Measurements from ENCODE around the gene CDH4. TPM values are rescaled to one million over a fixed set of nuclear protein-coding genes. Genes with fewer than 3 reads are reported as not detected.

CDH4 gene
- total RNA-seq, 1 donor from 2014 or later = not detected

DNA sequence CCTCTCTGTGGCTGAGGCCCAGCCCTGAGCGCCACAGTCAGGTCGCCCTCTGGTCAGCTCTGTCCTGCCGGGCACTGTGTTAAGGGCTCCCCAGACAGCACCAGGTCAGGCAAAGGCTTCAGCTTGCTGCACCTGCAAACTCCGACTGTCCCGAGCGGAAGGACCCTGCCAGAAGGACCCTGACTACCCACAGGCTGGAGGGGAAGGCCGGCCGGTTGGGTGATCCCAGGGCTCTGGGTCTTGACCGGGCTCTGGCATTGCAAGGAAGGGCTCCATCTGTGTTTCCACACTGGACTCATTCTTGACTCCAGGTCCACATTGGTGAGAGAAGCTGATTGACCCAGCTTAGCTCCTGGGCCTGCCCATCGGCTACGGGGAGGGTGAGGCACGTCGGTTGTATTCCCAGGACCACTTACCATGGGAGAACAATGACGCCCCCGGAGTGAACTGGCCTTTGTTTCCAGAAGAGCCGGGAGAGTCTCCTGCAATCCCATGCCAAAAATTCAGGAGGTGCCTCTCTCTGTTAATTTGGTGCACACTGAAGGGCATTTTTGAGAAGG is 583.8 kb downstream of the CDH4 start:
- intact Hi-C loops (cut with DNase I) = no loop called here
- no peak for DNase-seq (ENCODE audit: low spot score)

GRCh38 chr20:61837200-61837599 is 585.1 kb downstream of the CDH4 start:
- intact Hi-C loops (cut with DNase I) = no loop called here
- no peak for DNase-seq (ENCODE audit: low spot score)

DNA sequence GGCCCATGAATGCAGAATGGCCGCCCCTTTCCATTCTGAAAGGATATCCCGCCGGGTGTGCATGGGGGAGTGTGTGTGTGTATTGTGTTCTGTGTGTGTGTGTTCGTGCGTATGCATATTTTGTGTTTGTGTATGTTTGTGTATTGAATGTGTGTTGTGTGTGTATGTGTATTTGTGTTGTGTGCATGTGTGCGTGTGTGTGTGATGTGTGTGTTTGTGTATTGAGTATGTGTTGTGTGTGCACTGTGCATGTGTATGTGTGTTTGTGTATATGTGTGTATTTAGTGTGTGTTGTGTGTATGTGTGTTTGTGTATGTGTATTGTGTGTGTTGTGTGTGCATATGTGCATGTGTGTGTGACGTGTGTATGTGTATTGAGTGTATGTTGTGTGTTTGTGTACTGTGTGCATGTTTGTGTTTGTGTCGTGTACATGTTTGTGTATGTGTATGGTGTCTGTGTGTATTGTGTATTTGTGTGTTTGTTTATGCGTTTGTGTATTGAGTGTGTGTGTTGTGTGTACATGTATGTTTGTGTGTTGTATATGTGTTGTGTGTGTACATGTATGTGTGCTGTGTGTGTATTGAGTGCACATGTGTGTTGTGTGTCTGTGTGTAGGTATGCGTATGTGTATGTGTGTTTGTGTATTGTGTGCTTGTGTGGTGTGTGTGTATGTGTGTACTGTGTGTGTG is 587.3 kb downstream of the CDH4 start:
- intact Hi-C loops (cut with DNase I) = no loop called here
- DNase-seq (ENCODE audit: low spot score) = no peak

GRCh38 chr20:61839912-61840778 is 588.1 kb downstream of the CDH4 start:
- no peak for DNase-seq (ENCODE audit: low spot score)
- intact Hi-C loops (cut with DNase I) = no loop called here

DNA sequence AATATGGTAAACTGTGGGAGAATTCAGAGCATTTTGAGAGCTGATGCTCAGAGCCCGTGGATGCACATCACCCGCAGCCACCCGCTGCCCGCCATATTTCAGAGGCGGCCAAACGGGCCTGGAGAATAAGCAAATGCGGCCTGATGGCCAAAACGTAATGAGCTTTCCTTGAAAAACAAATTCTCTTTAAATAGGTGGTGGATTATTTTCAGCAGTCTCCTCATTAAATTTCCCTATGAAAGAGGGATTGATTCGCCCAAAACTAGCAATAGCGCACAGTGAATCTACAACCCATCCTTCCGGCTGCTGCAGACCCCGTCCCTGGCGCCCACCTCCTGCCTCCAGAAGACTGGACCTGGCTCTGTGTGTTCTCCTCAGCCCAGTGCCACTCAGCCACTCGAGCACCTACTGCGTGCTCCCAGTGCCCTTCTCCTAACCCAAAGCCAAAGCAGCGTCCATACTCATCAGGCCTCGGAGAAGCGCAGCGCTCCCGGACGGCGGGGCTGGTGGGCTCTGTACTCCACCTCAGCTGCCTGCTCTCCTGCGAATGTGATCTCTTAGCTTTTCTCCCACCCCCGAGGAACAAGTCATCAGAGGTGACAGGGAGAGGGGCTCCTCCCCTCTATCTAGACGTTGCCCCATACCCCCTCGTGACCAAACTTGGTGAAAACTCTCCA is 588.9 kb downstream of the CDH4 start:
- intact Hi-C loops (cut with DNase I) = no loop called here
- no peak for DNase-seq (ENCODE audit: low spot score)

GRCh38 chr20:61841551-61841950 is 589.5 kb downstream of the CDH4 start:
- no peak for DNase-seq (ENCODE audit: low spot score)
- intact Hi-C loops (cut with DNase I) = no loop called here

GRCh38 chr20:61841966-61842365 is 589.9 kb downstream of the CDH4 start:
- intact Hi-C loops (cut with DNase I) = no loop called here
- no peak for DNase-seq (ENCODE audit: low spot score)

DNA sequence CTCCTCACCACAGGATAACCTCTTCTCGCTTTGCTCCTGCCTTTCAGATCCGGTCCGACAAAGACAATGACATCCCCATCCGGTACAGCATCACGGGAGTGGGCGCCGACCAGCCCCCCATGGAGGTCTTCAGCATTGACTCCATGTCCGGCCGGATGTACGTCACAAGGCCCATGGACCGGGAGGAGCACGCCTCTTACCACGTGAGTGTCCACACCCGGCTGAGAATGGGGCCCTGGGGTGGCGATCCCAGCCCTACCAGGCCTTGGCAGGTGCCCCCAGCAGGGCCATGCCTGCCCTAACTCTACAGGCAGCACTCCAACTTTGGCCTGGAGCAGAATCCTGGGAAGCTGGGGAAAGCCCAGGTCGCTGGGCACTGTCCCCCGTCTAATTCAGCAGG is 592.6 kb downstream of the CDH4 start:
- intact Hi-C loops (cut with DNase I) = no loop called here
- no peak for DNase-seq (ENCODE audit: low spot score)

DNA sequence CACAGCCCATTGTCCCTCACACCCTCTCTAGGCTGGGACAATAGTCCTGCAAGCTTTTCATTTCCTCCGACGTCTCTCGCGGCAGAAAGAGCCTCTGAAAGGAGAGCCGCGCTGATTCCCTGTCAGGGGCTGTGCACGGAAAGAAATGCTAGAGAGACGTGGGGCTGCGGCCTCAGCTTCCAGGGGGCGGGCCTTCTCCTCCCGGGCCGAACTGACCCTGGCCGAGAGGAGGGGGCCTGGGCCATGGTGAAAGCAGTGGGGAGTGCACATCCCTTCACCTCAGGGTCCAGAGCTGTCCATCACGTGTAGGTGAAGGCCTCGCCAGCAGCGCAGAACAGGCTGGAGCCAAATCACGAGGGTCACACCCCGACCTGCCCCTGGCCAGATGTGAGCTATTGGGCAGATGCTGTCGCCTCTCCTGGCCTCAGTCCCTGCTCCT is 593.2 kb downstream of the CDH4 start:
- no peak for DNase-seq (ENCODE audit: low spot score)
- intact Hi-C loops (cut with DNase I) = no loop called here

- DNase-seq (ENCODE audit: low spot score) = no peak
- intact Hi-C loops (cut with DNase I) = no loop called here
Measured at GRCh38 chr20:61846074-61846473, 594.0 kb downstream of the CDH4 start.

DNA sequence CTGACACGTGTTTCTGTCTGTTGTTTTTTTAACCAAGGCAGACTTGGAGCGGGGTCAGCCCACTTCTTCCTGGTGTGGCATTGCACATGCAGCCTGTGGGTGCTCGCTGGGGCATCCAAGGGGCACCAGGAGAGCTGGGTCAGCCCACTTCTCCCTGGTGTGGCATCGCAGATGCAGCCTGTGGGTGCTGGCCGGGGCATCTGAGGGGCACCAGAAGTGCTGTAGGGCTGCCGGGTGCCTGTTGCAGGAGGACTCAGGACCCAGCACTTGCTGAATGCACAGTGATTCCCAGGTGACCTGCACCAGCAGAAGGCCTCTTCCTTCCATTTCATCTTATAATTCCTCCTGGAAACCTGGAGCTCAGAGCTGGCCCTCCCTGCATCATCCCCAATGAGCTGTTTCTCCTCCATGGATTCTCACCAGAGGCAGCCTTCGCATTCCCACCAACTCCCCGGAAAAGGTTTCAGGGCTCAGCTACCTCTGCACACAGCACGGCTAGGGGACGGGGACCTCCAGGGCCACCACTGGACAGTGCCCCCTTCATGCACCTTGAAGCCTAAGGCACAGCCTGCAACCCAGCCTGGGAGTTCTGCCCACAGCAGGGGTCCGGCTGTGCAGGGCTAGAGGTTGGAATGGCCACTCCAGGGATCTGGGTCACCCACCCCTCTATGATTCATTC is 594.8 kb downstream of the CDH4 start:
- DNase-seq (ENCODE audit: low spot score) = no peak
- intact Hi-C loops (cut with DNase I) = no loop called here

DNA sequence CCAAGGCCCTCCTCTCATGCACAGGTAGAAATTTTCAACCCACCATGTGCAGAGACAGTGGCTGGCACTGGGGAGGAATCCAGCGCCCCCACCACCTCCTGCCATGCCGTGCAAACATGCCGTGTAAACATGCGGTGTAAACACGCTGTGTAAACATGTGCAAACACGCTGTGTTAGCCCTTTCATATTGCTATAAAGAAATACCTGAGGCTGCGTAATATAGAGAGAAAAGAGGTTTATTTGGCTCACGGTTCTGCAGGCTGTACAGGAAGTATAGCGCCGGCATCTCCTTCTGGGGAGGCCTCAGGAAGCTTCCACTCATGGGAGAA is 595.3 kb downstream of the CDH4 start:
- DNase-seq (ENCODE audit: low spot score) = no peak
- intact Hi-C loops (cut with DNase I) = no loop called here

DNA sequence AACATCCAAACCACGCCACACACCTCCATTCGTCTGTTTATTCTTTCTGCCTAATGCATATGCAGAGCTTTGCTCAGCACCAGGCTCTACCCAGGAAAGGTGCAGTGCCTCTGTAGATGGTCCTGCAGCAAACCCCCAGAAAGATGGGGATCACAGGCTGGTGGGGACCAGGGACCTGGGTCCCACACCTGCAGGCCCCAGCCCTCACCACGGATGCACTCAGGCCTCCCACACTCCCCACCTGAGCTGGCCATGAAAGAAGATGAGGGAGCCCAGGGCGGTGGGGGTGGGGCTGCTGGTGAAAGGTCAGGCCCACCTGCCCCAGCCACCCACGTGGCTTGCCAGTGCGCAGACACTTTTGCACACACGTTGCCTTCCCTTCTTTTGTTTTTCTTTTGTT is 595.9 kb downstream of the CDH4 start:
- DNase-seq (ENCODE audit: low spot score) = no peak
- intact Hi-C loops (cut with DNase I) = no loop called here

DNA sequence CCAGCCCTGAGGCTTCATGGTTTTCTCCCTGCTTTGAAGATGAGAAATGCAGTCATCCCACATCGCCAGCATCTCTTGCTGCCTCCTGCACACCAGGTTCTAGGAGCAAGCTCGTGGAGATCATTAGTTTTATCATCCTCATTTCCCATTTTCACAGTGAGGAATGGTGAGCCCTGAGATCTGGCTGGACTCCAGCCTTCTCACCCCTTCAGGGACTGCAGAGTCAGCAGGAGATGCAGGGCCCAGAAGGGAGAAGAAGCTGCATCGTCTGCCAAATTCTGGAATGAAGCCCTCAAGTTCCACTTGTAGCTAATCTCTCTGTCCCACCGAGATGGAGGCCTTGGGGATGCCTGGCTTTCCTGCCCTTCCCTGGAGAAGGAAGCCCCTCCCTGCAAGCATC is 596.8 kb downstream of the CDH4 start:
- intact Hi-C loops (cut with DNase I) = no loop called here
- DNase-seq (ENCODE audit: low spot score) = no peak

- DNase-seq (ENCODE audit: low spot score) = no peak
- intact Hi-C loops (cut with DNase I) = no loop called here
Measured at GRCh38 chr20:61849376-61849775, 597.3 kb downstream of the CDH4 start.

- no peak for DNase-seq (ENCODE audit: low spot score)
- intact Hi-C loops (cut with DNase I) = no loop called here
Measured at GRCh38 chr20:61849822-61850221, 597.8 kb downstream of the CDH4 start.

GRCh38 chr20:61850457-61850856 is 598.4 kb downstream of the CDH4 start:
- no peak for DNase-seq (ENCODE audit: low spot score)
- intact Hi-C loops (cut with DNase I) = no loop called here

- DNase-seq (ENCODE audit: low spot score) = no peak
Measured at GRCh38 chr20:61850926-61851900, 599.2 kb downstream of the CDH4 start.

More at GRCh38 chr20:61850926-61851900, 599.2 kb downstream of the CDH4 start:
- intact Hi-C loops (cut with DNase I) = no loop called here
